Activated T-cell treated with anti-CD3 and anti-CD28 coated beads for 4 hours (primary cell): ENCODE results near the gene OSBPL2.

Source experiments
- DNase-seq: peaks from one replicate; pipeline ENCODE4 v3.0.0-alpha.2; 2020

Gene OSBPL2

GRCh38 chr20:62287129-62287528 lies 48.8 kb downstream of the OSBPL2 start:
- DNase-seq = no peak

DNA sequence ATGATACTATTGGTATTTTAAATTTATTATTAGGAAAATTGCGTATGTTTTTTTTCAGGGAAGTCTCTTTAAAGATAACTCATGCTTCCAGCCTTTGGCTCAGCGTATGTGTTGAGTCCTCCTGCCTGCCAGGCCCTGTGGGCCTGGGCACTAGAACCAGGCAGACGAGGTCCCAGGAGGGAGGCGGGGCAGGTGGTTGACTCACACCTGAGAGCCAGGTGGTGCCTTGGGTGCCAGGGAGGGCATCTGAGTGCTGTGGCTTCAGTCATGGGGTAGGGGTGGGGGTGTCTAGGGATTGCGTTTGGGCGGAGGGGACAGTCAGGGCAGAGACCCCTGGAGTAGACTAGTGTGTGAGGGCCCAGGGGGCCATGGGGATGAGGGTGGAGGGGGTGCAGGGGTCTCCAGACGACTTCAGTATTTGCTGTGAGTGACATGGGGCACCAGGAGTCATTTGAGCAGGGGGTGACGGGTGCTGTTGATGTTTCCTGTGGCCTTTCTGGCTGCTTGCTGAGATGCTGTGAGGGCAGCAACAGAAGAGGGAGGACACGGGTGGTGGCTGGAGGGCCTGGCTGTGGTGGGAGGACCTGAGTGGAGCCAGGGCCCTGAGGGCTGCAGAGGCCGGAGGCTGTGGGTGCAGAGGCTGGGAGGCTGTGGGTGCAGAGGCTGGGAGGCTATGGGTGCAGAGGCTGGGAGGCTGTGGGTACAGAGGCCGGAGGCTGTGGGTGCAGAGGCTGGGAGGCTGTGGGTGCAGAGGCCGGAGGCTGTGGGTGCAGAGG lies 49.6 kb downstream of the OSBPL2 start:
- no peak for DNase-seq

GRCh38 chr20:62288535-62289105 lies 50.3 kb downstream of the OSBPL2 start:
- DNase-seq = no peak

DNA sequence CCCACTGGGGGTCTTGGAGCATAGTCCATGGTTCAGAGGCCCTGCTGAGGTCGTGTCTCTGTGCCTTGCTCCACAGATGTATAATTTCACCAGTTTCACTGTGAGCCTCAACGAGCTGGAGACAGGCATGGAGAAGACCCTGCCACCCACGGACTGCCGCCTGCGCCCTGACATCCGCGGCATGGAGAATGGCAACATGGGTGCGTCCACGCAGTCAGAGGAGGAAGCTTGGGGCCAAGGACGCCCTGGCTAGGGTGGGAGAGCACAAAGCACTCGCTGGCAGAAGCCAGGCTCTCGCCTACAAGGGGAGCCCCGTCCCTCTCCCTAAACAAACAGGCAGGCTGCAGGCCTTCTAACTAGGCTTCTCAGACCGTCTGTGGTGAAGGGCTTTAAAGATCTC lies 50.8 kb downstream of the OSBPL2 start:
- DNase-seq = no peak

DNA sequence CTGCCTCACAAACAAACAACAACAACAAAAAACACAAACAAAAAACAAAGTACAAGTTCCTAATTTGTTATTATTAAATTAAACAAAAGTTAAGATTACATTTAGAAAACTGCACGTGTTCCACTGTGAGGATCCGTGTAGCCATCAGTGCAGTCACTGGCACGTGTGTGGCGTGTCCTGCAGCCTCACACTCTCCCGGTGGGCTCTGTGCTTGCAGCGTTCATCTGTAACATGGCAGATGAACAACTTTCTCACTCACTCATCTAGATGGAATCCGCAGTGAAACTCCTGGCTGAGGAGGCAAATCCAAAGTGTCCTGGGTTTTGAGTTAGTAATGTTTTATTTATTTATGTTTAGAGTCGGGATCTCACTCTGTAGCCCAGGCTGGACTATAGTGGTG lies 51.6 kb downstream of the OSBPL2 start:
- DNase-seq = no peak

- DNase-seq = no peak
Observed at GRCh38 chr20:62291251-62292066, 53.1 kb downstream of the OSBPL2 start.

DNA sequence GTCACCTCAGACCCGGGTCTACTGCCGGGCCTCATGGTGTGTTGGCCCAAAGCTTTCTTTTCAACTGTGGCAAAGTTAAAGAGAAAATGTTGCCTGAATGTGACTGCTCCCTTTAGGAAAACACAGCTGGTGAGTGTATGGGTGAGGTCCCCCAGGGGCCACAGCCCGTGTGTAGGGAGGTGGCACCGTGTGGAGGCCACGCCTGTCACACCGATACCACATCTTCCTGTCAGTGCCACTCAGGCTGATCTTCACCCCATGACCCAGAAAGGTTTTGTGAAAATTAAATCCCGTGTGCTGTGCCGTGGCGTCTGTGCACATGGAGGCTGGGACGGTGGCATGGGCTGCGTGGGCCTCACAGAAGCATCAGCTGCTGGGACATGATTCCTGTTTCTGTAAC lies 53.8 kb downstream of the OSBPL2 start:
- DNase-seq = no peak

DNA sequence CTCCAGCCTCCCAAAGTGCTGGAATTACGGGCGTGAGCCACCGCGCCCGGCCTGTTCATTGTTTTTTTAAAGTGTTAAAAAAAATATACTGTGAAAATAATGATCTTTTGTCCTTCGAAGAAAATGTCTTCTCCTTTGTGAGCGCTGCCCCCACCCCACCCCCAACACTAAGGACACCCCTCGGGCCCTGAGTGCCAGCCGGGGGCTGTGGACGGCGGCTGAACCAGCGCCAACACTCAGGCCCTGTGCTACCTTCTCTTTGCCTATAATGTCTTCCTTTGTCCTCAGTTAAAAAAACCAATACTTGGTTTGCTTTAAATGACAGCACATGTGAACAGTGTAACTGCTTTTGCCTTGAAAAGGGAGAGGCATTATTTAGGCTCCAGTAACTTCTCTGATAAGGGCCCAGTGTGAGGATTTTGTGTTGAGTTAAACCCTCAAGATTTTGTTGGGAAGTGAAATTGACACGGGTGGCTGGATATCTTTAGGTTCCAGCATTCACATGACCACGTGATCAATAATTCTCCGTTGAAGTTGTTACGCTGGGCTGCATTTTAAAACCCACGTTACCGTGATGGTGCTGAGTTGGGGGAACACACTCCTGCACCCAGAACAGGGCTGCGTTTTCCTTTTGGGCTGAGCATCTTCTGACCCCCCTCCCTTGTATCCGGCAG lies 54.9 kb downstream of the OSBPL2 start:
- DNase-seq = no peak

- DNase-seq = no peak
Observed at GRCh38 chr20:62293946-62294345, 55.6 kb downstream of the OSBPL2 start.

DNA sequence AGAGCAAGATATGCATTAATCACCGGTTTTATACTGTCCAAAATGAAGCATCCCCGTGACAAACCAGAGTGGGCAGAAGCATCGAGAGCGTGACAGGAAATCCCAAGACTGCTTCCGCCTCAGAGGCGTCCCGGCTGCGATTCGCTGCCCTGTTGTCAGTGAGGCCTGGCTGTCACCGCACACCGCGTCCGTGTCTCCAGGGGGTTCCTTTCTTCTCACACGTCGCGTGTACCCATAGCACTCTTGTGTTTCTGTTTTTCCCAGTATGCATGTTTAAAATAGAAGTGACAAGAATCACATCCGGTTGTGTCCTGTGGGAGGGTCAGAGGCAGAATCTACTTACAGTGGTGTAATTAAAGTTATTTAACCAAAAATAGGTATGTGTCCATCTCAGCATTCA lies 56.2 kb downstream of the OSBPL2 start:
- DNase-seq = no peak

DNA sequence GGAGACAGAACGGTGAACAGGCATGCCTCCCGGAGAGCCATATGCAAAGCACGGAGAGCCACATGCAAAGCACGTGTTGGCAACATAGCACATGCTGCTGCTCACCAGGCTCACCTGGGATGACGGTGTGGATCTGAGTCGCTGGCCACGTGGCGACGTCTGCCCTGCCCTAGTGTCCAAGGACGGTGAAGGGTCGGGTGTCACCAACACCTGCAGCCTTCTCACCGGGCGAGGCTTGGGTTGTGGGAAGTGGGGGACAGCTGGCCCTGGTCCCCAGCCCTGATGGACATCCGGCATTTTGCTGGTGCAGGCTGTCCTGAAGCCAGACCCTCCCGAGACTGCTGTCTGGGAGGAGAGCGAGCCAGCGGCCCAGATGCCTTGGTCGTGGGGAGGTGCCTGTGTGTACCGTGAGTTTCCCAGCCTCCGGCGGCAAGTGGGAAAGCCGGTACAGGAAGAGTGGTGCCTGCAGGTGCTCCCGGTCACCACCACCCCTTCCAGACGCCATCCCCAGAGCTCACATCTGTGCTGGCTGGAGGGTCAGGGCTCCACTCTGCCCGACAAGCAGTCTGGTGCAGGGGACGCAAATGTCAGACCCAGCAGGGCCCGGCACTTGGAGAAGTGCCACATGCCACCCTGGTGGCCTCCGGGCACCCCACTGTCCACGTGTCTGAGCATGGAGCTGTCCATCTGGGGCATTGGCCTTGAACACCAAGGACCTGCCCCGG lies 58.6 kb downstream of the OSBPL2 start:
- no peak for DNase-seq

- no peak for DNase-seq
Observed at GRCh38 chr20:62297449-62298227, 59.3 kb downstream of the OSBPL2 start.

- DNase-seq = no peak
Observed at GRCh38 chr20:62298577-62299249, 60.4 kb downstream of the OSBPL2 start.

- DNase-seq = no peak
Observed at GRCh38 chr20:62299666-62300236, 61.4 kb downstream of the OSBPL2 start.

GRCh38 chr20:62300319-62300718 lies 62.0 kb downstream of the OSBPL2 start:
- DNase-seq = no peak

DNA sequence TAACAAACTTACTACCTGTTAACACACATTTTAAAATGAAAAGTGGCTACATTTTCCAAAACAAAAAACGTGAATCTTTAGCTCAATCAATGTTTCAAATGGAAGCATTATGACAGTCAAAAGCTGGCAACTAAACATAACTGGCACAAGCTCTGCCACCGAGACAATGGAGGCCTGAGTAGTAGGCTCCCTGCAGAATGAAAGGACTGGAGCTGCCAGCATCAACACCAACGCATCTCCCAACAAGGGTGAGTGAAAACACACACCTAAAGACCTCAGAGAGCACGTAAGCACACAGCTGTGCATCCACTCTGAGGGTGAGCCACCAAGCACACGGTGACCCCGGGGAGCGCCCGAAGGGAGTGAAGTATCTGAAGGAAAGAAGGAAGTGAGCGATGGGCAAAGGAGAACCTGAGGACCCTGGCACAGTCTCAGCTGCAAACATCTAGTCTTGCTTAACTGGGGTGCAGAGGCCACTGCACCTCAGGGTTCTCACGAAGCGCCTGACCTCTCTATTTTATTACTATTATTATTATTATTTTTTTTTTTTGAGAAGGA lies 62.9 kb downstream of the OSBPL2 start:
- no peak for DNase-seq

DNA sequence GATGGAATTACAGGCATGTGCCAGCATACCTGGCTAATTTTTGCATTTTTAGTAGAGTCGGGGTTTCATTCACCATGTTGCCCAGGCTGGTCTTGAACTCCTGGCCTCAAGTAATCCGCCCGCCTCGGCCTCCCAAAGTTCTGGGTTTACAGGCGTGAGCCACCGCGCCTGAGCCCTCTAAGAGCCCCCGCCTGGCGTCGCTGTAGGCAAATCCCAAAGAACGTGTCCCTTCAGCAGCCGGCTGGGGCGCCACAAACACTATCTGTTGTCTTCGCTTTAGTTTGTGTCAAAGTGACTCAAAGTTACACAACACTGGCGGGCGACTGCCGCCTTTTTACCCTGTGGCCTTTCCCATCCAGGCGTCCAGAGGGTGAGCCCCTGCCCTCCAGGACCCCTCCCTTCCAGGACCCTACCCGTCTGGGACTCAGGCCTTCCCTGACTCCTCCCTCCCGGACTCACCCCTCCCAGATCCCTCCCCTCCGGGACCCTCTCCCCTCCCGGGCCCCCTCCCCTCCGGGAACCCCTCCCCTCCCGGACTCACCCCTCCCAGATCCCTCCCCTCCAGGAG lies 63.5 kb downstream of the OSBPL2 start:
- DNase-seq = peak; percentile 72

DNA sequence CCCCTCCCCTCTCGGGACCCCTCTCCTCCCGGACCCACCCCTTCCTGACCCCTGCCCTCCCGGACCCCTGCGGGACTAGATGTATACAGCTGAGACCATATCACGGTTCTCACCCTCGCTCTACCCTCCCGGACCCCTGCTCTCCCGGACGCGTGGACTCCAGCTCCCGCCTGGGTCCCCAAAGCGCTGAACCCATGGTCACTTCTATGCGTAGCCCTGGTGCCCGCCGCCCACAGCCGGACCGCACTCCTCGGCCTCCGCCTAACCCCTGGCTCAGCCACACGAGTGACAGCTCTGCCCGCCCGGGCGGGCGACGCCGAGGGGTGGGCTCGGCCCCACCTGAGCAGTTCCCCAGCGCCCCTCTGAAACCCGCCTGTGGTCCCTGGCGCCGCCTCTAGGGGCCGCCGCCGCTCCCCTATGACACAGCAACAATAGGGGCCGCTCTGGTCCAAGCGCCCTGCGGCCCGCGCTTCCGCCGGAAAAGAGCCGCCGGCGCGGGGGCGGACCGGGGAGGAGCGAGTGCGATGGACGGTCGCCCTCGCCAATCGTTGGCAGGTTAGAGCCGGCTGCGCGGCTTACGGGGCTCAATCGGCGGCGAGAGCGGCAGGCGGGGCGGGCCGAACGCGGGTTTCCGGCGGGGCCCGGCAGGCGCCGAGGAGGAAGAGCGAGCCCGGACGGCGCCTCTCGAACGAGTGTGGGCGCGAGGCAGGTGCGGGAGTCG lies 64.2 kb downstream of the OSBPL2 start, which contains the start of gene ADRM1:
TSS of gene ADRM1 (plus strand) at position 657 of the 721 bp plus-strand sequence. CDS start 572 bp downstream, outside the sequence.
- peak; percentile 94 for DNase-seq

GRCh38 chr20:62303062-62303339 lies 64.7 kb downstream of the OSBPL2 start:
- no peak for DNase-seq
